HepG2 (cell line): ENCODE measurements around the gene PTPRC. TPM values are rescaled to one million over a fixed set of nuclear protein-coding genes. Genes with fewer than 3 reads are reported as not detected.

ENCODE experiments used
- ATAC-seq: fragments of 200-7000 bp; cut with Tn5 transposase; 3 replicates; pipeline ENCODE4 v1.9.1; 2020; ENCODE audit warnings: mild to moderate bottlenecking, moderate library complexity
- BruUV-seq: library from RNA; stranded (reverse); fragments of 400-500 nt; replicated peaks from 2 replicates; lab custom pipeline; 2021; lab: Mats Ljungman, UMichigan
- CTCF ChIA-PET: fragments of 300-600 bp; formaldehyde crosslinking; extraction: SDS; loops from one replicate; lab custom pipeline; 2021; ENCODE audit warnings: low total read pairs, inconsistent platforms, low intra/inter-chr PET ratio; lab: Yijun Ruan, JAX
- POLR2A ChIA-PET: fragments of 350-600 bp; sonication (Branson Sonifier 250); formaldehyde crosslinking; loops from one replicate; lab custom pipeline; 2020; ENCODE audit warnings: antibody characterized with exemption, inconsistent platforms; lab: Yijun Ruan, JAX
- DNase-seq: peaks from one replicate; pipeline ENCODE4 v3.0.0-alpha.2; 2015; ENCODE audit warnings: low spot score
- FAIRE-seq: peaks from 3 replicates; lab custom pipeline; 2011; peaks lifted over from hg19 to GRCh38; lab: Jason Lieb, UNC
- H2AFZ ChIP-seq: one replicate; pipeline ENCODE4 v1.6.1; 2011; ENCODE audit warnings: low read length, inconsistent platforms
- H3K27ac ChIP-seq: fragments of 300-600 bp; 3 replicates; pipeline ENCODE4 v1.8.0; 2011; ENCODE audit warnings: mixed run types, mild to moderate bottlenecking, mixed read lengths, low read length, inconsistent platforms; ENCODE audit not compliant: insufficient read depth; ENCODE audit errors: extremely low read length
- H3K27me3 ChIP-seq, 2 experiments: fragments of 200-600 bp in 1 of 2; 2 replicates in 1 of 2; 3 replicates in 1 of 2; pipeline versions ENCODE4 v1.6.0 to v1.8.0; 2011; ENCODE audit warnings: low read length in 2 of 2, mild to moderate bottlenecking in 2 of 2, moderate library complexity in 2 of 2, inconsistent platforms in 1 of 2; ENCODE audit not compliant: insufficient read depth in 2 of 2, control insufficient read depth in 1 of 2
- H3K36me3 ChIP-seq, 2 experiments: fragments of 200-600 bp in 1 of 2; replicated peaks in 1 of 2; 2 replicates in 1 of 2; 3 replicates in 1 of 2; pipeline versions ENCODE4 v1.5.1 to v1.8.0; 2011; ENCODE audit warnings: low read length in 2 of 2, inconsistent platforms in 1 of 2; ENCODE audit not compliant: insufficient read depth in 2 of 2, control insufficient read depth in 1 of 2
- H3K4me1 ChIP-seq: 2 replicates; pipeline ENCODE4 v1.5.1; 2012; ENCODE audit warnings: low read length, inconsistent platforms; ENCODE audit not compliant: insufficient read depth
- H3K4me2 ChIP-seq: 2 replicates; pipeline ENCODE4 v1.6.0; 2011; ENCODE audit warnings: low read depth, low read length, inconsistent platforms
- H3K4me3 ChIP-seq, 3 experiments: fragments of 200-600 bp in 1 of 3; sonication (generic), shearing (Covaris generic) in 1 of 3; replicated peaks in 1 of 3; 2 replicates each; pipeline ENCODE4 v1.5.1; 2011 to 2016; ENCODE audit warnings: low read length in 3 of 3, inconsistent platforms in 2 of 3, low read depth in 2 of 3, mild to moderate bottlenecking in 2 of 3, control low read depth in 1 of 3, mixed read lengths in 1 of 3; ENCODE audit not compliant: insufficient read depth in 1 of 3
- H3K79me2 ChIP-seq: one replicate; pipeline ENCODE4 v1.6.1; 2011; ENCODE audit warnings: low read length, inconsistent platforms; ENCODE audit not compliant: insufficient read depth
- H3K9ac ChIP-seq: 2 replicates; pipeline ENCODE4 v1.6.0; 2011; ENCODE audit warnings: mild to moderate bottlenecking, low read depth, low read length, inconsistent platforms; ENCODE audit not compliant: insufficient read depth
- H3K9me3 ChIP-seq: 2 replicates; pipeline ENCODE4 v1.5.1; 2012; ENCODE audit warnings: mild to moderate bottlenecking, low read length
- H4K20me1 ChIP-seq: 2 replicates; pipeline ENCODE4 v1.6.0; 2011; ENCODE audit warnings: inconsistent platforms, mild to moderate bottlenecking, low read length, moderate library complexity; ENCODE audit not compliant: insufficient read depth
- ERF ChIP-seq: IDR thresholded peaks from 2 replicates; pipeline ENCODE4 v1.6.1; 2018; ENCODE audit warnings: missing biosample characterization, missing genetic modification reagents
- FOXP1 ChIP-seq, 2 experiments: fragments of 450-650 bp in 1 of 2; IDR thresholded peaks; 2 replicates each; pipeline ENCODE4 v1.6.1; 2017 to 2018; ENCODE audit warnings: antibody characterized with exemption in 1 of 2
- KAT7 ChIP-seq: IDR thresholded peaks from 2 replicates; pipeline ENCODE4 v1.6.1; 2018; ENCODE audit warnings: borderline replicate concordance, missing compliant biosample characterization
- KLF9 ChIP-seq: IDR thresholded peaks from 2 replicates; pipeline ENCODE4 v1.6.1; 2016; ENCODE audit warnings: low read depth
- LBX2 ChIP-seq: sonication (generic); formaldehyde crosslinking; IDR thresholded peaks from 2 replicates; pipeline ENCODE4 v1.5.0; 2020; ENCODE audit warnings: missing genetic modification reagents, mild to moderate bottlenecking, borderline replicate concordance
- MAF1 ChIP-seq: sonication (generic); formaldehyde crosslinking; IDR thresholded peaks from 2 replicates; pipeline ENCODE4 v1.5.0; 2020; ENCODE audit warnings: missing genetic modification reagents, borderline replicate concordance
- RBAK ChIP-seq: sonication (generic); formaldehyde crosslinking; IDR thresholded peaks from 2 replicates; pipeline ENCODE4 v1.5.1; 2020; ENCODE audit warnings: mild to moderate bottlenecking, missing genetic modification reagents
- THRA ChIP-seq: sonication (generic); formaldehyde crosslinking; IDR thresholded peaks from 2 replicates; pipeline ENCODE4 v1.4.0; 2020; ENCODE audit warnings: missing genetic modification reagents, borderline replicate concordance
- ZMYM4 ChIP-seq: sonication (generic); formaldehyde crosslinking; IDR thresholded peaks from 2 replicates; pipeline ENCODE4 v1.8.1; 2023; ENCODE audit warnings: mild to moderate bottlenecking, missing genetic modification reagents
- ZNF552 ChIP-seq: sonication (generic); formaldehyde crosslinking; IDR thresholded peaks from 2 replicates; pipeline ENCODE4 v1.9.0; 2022; ENCODE audit warnings: missing genetic modification reagents, mild to moderate bottlenecking, borderline replicate concordance
- WGBS: methylation state at CpG from one replicate; pipeline ENCODE4 v1.1.6; 2017; ENCODE audit warnings: low lambda C conversion rate; 5-methylcytosine and 5-hydroxymethylcytosine counted together
- in situ Hi-C: cut with HindIII; loops from 2 replicates; pipeline ENCODE4 v1.10.0; 2017; ENCODE audit warnings: low pct_unique_long_range_greater_than_20kb; ENCODE audit not compliant: extremely low pct_ligation_motif_present
- intact Hi-C: fragments of 100-400 bp; cut with micrococcal nuclease; formaldehyde crosslinking; loops from one replicate; pipeline ENCODE4 v1.10.0; 2022; ENCODE audit not compliant: unreplicated experiment
- polyA plus RNA-seq, 8 experiments: library from polyadenylated mRNA; depleted of rRNA in 3 of 8; stranded (reverse) in 7 of 8; unstranded in 1 of 8; fragments of >200 nt; fragmentation: Illumina TruSeq in 4 of 8; extraction: Trizol in 4 of 8; gene quantifications; 2 replicates each; pipeline versions ENCODE4 v1.2.1 to v1.2.3, GENCODE V29; 2011 to 2016; ENCODE audit warnings: low read depth in 4 of 8, missing spikeins in 1 of 8, mixed read lengths in 1 of 8; ENCODE audit not compliant: insufficient read depth in 1 of 8
- total RNA-seq, 5 experiments: library from RNA; depleted of rRNA; stranded (reverse); fragments of >200 nt; fragmentation: Illumina TruSeq; extraction: Trizol; gene quantifications; 2 replicates each; pipeline ENCODE4 v1.2.3, GENCODE V29; 2016; ENCODE audit warnings: low read depth in 1 of 5
- TF ChIP-seq, protein P1 (sequence below): sonication (generic); formaldehyde crosslinking; IDR thresholded peaks from 2 replicates; pipeline ENCODE4 v1.4.0; 2020; ENCODE audit warnings: missing genetic modification reagents, low read depth, mild to moderate bottlenecking, borderline replicate concordance
- TF ChIP-seq, protein P2 (sequence below): sonication (generic); formaldehyde crosslinking; IDR thresholded peaks from 2 replicates; pipeline ENCODE4 v1.4.0; 2020; ENCODE audit warnings: missing genetic modification reagents
- TF ChIP-seq, protein P3 (sequence below): sonication (generic); formaldehyde crosslinking; IDR thresholded peaks from 2 replicates; pipeline ENCODE4 v1.4.0; 2020; ENCODE audit warnings: missing genetic modification reagents, borderline replicate concordance
- TF ChIP-seq, protein P4 (sequence below): IDR thresholded peaks from 2 replicates; pipeline ENCODE4 v1.6.1; 2012; ENCODE audit warnings: low read length, improper control_type of control experiment

Gene PTPRC
- total and polyA plus RNA-seq, 2 of the 13 experiments (the other 11 are each of a cell fraction or from before 2014, with no cell fraction given), result not detected

- DNase-seq (no peak), ATAC-seq (no peak), FAIRE-seq (no peak)
- TF ChIP-seq KAT7, result no peak
- TF ChIP-seq, protein P1, sequence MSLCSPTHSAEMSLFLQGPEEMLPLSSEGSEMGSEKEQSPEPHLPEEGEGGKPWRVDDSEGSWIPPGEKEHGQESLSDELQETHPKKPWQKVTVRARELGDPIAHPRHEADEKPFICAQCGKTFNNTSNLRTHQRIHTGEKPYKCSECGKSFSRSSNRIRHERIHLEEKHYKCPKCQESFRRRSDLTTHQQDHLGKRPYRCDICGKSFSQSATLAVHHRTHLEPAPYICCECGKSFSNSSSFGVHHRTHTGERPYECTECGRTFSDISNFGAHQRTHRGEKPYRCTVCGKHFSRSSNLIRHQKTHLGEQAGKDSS (CRISPR knock-in tag), result no peak
- no peak for TF ChIP-seq FOXP1 (IDR thresholded peaks at IDR 0.05)
- no peak for TF ChIP-seq FOXP1 (CRISPR knock-in tag; IDR thresholded peaks at IDR 0.05)
- TF ChIP-seq, protein P2, sequence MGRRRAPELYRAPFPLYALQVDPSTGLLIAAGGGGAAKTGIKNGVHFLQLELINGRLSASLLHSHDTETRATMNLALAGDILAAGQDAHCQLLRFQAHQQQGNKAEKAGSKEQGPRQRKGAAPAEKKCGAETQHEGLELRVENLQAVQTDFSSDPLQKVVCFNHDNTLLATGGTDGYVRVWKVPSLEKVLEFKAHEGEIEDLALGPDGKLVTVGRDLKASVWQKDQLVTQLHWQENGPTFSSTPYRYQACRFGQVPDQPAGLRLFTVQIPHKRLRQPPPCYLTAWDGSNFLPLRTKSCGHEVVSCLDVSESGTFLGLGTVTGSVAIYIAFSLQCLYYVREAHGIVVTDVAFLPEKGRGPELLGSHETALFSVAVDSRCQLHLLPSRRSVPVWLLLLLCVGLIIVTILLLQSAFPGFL (CRISPR knock-in tag), result no peak
- TF ChIP-seq, protein P3, sequence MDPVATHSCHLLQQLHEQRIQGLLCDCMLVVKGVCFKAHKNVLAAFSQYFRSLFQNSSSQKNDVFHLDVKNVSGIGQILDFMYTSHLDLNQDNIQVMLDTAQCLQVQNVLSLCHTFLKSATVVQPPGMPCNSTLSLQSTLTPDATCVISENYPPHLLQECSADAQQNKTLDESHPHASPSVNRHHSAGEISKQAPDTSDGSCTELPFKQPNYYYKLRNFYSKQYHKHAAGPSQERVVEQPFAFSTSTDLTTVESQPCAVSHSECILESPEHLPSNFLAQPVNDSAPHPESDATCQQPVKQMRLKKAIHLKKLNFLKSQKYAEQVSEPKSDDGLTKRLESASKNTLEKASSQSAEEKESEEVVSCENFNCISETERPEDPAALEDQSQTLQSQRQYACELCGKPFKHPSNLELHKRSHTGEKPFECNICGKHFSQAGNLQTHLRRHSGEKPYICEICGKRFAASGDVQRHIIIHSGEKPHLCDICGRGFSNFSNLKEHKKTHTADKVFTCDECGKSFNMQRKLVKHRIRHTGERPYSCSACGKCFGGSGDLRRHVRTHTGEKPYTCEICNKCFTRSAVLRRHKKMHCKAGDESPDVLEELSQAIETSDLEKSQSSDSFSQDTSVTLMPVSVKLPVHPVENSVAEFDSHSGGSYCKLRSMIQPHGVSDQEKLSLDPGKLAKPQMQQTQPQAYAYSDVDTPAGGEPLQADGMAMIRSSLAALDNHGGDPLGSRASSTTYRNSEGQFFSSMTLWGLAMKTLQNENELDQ (CRISPR knock-in tag), result no peak
- no peak for TF ChIP-seq ZMYM4 (CRISPR knock-in tag)
- no peak for TF ChIP-seq THRA (CRISPR knock-in tag)
- TF ChIP-seq ZNF552 (CRISPR knock-in tag), result no peak
- TF ChIP-seq LBX2 (CRISPR knock-in tag), result no peak
- TF ChIP-seq, protein P4, sequence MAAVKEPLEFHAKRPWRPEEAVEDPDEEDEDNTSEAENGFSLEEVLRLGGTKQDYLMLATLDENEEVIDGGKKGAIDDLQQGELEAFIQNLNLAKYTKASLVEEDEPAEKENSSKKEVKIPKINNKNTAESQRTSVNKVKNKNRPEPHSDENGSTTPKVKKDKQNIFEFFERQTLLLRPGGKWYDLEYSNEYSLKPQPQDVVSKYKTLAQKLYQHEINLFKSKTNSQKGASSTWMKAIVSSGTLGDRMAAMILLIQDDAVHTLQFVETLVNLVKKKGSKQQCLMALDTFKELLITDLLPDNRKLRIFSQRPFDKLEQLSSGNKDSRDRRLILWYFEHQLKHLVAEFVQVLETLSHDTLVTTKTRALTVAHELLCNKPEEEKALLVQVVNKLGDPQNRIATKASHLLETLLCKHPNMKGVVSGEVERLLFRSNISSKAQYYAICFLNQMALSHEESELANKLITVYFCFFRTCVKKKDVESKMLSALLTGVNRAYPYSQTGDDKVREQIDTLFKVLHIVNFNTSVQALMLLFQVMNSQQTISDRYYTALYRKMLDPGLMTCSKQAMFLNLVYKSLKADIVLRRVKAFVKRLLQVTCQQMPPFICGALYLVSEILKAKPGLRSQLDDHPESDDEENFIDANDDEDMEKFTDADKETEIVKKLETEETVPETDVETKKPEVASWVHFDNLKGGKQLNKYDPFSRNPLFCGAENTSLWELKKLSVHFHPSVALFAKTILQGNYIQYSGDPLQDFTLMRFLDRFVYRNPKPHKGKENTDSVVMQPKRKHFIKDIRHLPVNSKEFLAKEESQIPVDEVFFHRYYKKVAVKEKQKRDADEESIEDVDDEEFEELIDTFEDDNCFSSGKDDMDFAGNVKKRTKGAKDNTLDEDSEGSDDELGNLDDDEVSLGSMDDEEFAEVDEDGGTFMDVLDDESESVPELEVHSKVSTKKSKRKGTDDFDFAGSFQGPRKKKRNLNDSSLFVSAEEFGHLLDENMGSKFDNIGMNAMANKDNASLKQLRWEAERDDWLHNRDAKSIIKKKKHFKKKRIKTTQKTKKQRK, result no peak
- no peak for TF ChIP-seq RBAK (CRISPR knock-in tag)
- no peak for TF ChIP-seq ERF (CRISPR knock-in tag)
- TF ChIP-seq MAF1 (CRISPR knock-in tag), result no peak
- no peak for TF ChIP-seq KLF9 (CRISPR knock-in tag)
- no peak overlapping the region for H3K4me2 ChIP-seq
- H3K4me3 ChIP-seq, result no peak overlapping the region
- H3K79me2 ChIP-seq, result no peaks in the 10 kb centered on the region
- in situ Hi-C loops (no loop called here), intact Hi-C loops (no loop called here)
- no peaks in the 10 kb centered on the region for H3K36me3 ChIP-seq
- WGBS, result 44% methylated on average over 2 of the region's 2 CpGs
- ChIA-PET CTCF (no interaction called here), POLR2A (no interaction called here)
- H3K4me1 ChIP-seq, result no peaks in the 10 kb centered on the region
- no peak overlapping the region for H3K9ac ChIP-seq
- no peaks in the 10 kb centered on the region for H4K20me1 ChIP-seq
- no peaks in the 10 kb centered on the region for H3K27me3 ChIP-seq
- H2AFZ ChIP-seq, result no peak overlapping the region
- H3K9me3 ChIP-seq, result no peaks in the 10 kb centered on the region
- no TSS peak for BruUV-seq
- no peak overlapping the region for H3K27ac ChIP-seq
Measured at GRCh38 chr1:198674009-198674408, 35.2 kb downstream of the PTPRC start.
